ENCODE measurements around the gene SLC7A11. TPM values are rescaled to one million over a fixed set of nuclear protein-coding genes. Genes with fewer than 3 reads are reported as not detected.

The SLC7A11 gene
- total RNA-seq, 4 donors from 2014 or later = under 0.01 to 2.5 (median 0.82) TPM; not detected in 1

GRCh38 chr4:138138774-138139173, 103.4 kb downstream of the SLC7A11 start:
- 75 to 77% methylated on average over 2 of the region's 2 CpGs for WGBS, 2 donors (ENCODE audit: low coverage in 1 of 2)
- Histone ChIP-seq H3K9me3 (no peaks in the 10 kb centered on the region), H3K36me3 (no peaks in the 10 kb centered on the region), H3K4me3 (no peak overlapping the region), H3K4me1 (peaks cover 0 to 4% (median 0%) of the 10 kb centered on the region in 4 donors), H3K27ac (no peak overlapping the region), H3K27me3 (no peaks in the 10 kb centered on the region)
- no peak for DNase-seq
- in situ Hi-C loops (cut with MboI; ENCODE audit: low pct_ligation_motif_present in 1 of 4, low pct_unique_long_range_greater_than_20kb in 1 of 4, low sequenced_read_pairs in 3 of 4) (no loop called here), intact Hi-C loops (cut with DNase I; ENCODE audit: low total_unique reads) (no loop called here)
- TF ChIP-seq POLR2AphosphoS5 (IDR thresholded peaks at IDR 0.05) = no peak
- no peak for TF ChIP-seq POLR2A (IDR thresholded peaks at IDR 0.05)
- no peak for TF ChIP-seq EP300 (IDR thresholded peaks at IDR 0.05; ENCODE audit: low read depth)
- no peak for TF ChIP-seq CTCF (IDR thresholded peaks at IDR 0.05)

DNA sequence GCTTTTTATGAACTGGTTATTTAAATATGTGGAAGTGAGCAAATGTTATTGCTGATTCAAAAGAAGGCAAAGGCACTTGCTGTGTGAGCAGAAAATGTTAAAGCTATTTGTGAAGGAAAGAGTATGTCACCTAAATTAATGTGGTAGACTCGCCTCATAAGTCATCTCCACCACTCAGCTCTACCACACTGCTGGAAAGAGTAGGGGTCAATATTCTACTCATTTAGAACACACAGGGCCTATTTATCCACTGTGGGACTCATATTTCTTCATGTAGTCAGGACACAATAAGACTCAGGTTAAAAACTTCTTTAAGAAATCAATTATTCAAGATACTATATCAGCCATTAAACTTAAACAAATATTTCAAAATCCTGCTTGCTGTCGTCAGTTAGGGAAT, 106.5 kb downstream of the SLC7A11 start:
- intact Hi-C loops (cut with DNase I; ENCODE audit: low total_unique reads) = no loop called here
- in situ Hi-C loops (cut with MboI; ENCODE audit: low pct_ligation_motif_present in 1 of 4, low pct_unique_long_range_greater_than_20kb in 1 of 4, low sequenced_read_pairs in 3 of 4) = no loop called here
- Histone ChIP-seq H3K27ac (no peak overlapping the region), H3K4me1 (peaks cover 0 to 2% (median 0%) of the 10 kb centered on the region in 4 donors), H3K9me3 (peaks cover 3 to 7% of the 10 kb centered on the region in 2 donors), H3K36me3 (no peaks in the 10 kb centered on the region), H3K4me3 (no peak overlapping the region), H3K27me3 (no peaks in the 10 kb centered on the region)
- WGBS, 2 donors (ENCODE audit: low coverage in 1 of 2) = 84 to 88% methylated on average over 2 of the region's 2 CpGs
- DNase-seq = no peak
- TF ChIP-seq POLR2A (IDR thresholded peaks at IDR 0.05) (no peak), CTCF (IDR thresholded peaks at IDR 0.05) (no peak), EP300 (IDR thresholded peaks at IDR 0.05; ENCODE audit: low read depth) (no peak), POLR2AphosphoS5 (IDR thresholded peaks at IDR 0.05) (no peak)

- H3K27me3 ChIP-seq = no peaks in the 10 kb centered on the region
- in situ Hi-C loops (cut with MboI; ENCODE audit: low pct_ligation_motif_present in 1 of 4, low pct_unique_long_range_greater_than_20kb in 1 of 4, low sequenced_read_pairs in 3 of 4) = no loop called here
- 78 to 96% methylated on average over 1 of the region's 1 CpG for WGBS, 2 donors (ENCODE audit: low coverage in 1 of 2)
- peaks cover 0 to 4% of the 10 kb centered on the region in 2 donors for H3K9me3 ChIP-seq
- H3K36me3 ChIP-seq = no peaks in the 10 kb centered on the region
- H3K4me3 ChIP-seq = no peak overlapping the region
- DNase-seq = no peak
- no peak overlapping the region for H3K27ac ChIP-seq
- intact Hi-C loops (cut with DNase I; ENCODE audit: low total_unique reads) = no loop called here
- no peak for TF ChIP-seq EP300 (IDR thresholded peaks at IDR 0.05; ENCODE audit: low read depth)
- no peak for TF ChIP-seq POLR2A (IDR thresholded peaks at IDR 0.05)
- no peak for TF ChIP-seq POLR2AphosphoS5 (IDR thresholded peaks at IDR 0.05)
- TF ChIP-seq CTCF (IDR thresholded peaks at IDR 0.05) = no peak
- peaks cover 0 to 12% (median 3%) of the 10 kb centered on the region in 4 donors for H3K4me1 ChIP-seq
Measured at GRCh38 chr4:138118270-138118669, 123.9 kb downstream of the SLC7A11 start.

GRCh38 chr4:138115053-138115452, 127.1 kb downstream of the SLC7A11 start:
- intact Hi-C loops (cut with DNase I; ENCODE audit: low total_unique reads) = no loop called here
- in situ Hi-C loops (cut with MboI; ENCODE audit: low pct_ligation_motif_present in 1 of 4, low pct_unique_long_range_greater_than_20kb in 1 of 4, low sequenced_read_pairs in 3 of 4) = no loop called here
- Histone ChIP-seq H3K36me3 (no peaks in the 10 kb centered on the region), H3K4me1 (peaks cover 0 to 12% (median 4%) of the 10 kb centered on the region in 4 donors), H3K27ac (no peak overlapping the region), H3K27me3 (no peaks in the 10 kb centered on the region), H3K4me3 (no peak overlapping the region), H3K9me3 (no peaks in the 10 kb centered on the region)
- 68 to 76% methylated on average over 2 of the region's 2 CpGs for WGBS, 2 donors (ENCODE audit: low coverage in 1 of 2)
- TF ChIP-seq POLR2A (IDR thresholded peaks at IDR 0.05) (no peak), CTCF (IDR thresholded peaks at IDR 0.05) (no peak), EP300 (IDR thresholded peaks at IDR 0.05; ENCODE audit: low read depth) (no peak), POLR2AphosphoS5 (IDR thresholded peaks at IDR 0.05) (no peak)
- no peak for DNase-seq
